HG03521 (cell line): Measurements from ENCODE around the gene NRL.

Source experiments
- ATAC-seq: cut with Tn5 transposase; IDR thresholded peaks from one replicate; pipeline ENCODE4 v1.9.1; 2021; ENCODE audit warnings: mild to moderate bottlenecking, moderate library complexity; ENCODE audit not compliant: unreplicated experiment

Gene NRL

GRCh38 chr14:24100982-24101494 lies 13.7 kb downstream of the NRL start:
- ATAC-seq = no peak

GRCh38 chr14:24100197-24100981 lies 14.4 kb downstream of the NRL start:
- ATAC-seq = no peak

- ATAC-seq = no peak
Measured at GRCh38 chr14:24098927-24099813, 15.6 kb downstream of the NRL start.

- no peak for ATAC-seq
Measured at GRCh38 chr14:24098229-24098926, 16.4 kb downstream of the NRL start.

- no peak for ATAC-seq
Measured at GRCh38 chr14:24096545-24097181, 18.1 kb downstream of the NRL start.

- ATAC-seq = peak; percentile 50
Measured at GRCh38 chr14:24095271-24096068, 19.3 kb downstream of the NRL start.

GRCh38 chr14:24094841-24095270 lies 19.9 kb downstream of the NRL start:
- no peak for ATAC-seq

- ATAC-seq = peak; percentile 45
Measured at GRCh38 chr14:24093901-24094840, 20.6 kb downstream of the NRL start, which contains the start of gene PCK2. TSS of gene PCK2 (plus strand) at chr14:24094311. CDS start at chr14:24094406, 95 bp downstream.

- no peak for ATAC-seq
Measured at GRCh38 chr14:24093207-24093900, 21.4 kb downstream of the NRL start.

GRCh38 chr14:24092505-24093206 lies 22.1 kb downstream of the NRL start:
- ATAC-seq = no peak

GRCh38 chr14:24092110-24092504 lies 22.6 kb downstream of the NRL start:
- no peak for ATAC-seq

- no peak for ATAC-seq
Measured at GRCh38 chr14:24089890-24090289, 24.9 kb downstream of the NRL start.

GRCh38 chr14:24088095-24088494 lies 26.7 kb downstream of the NRL start:
- ATAC-seq = no peak

GRCh38 chr14:24087004-24087403 lies 27.7 kb downstream of the NRL start:
- no peak for ATAC-seq

GRCh38 chr14:24086193-24086955 lies 28.4 kb downstream of the NRL start:
- ATAC-seq = no peak

GRCh38 chr14:24085215-24085614 lies 29.5 kb downstream of the NRL start:
- no peak for ATAC-seq

GRCh38 chr14:24084440-24084839 lies 30.3 kb downstream of the NRL start:
- ATAC-seq = no peak
